Heart left ventricle (tissue), 13 donors: ENCODE measurements around the gene CSF2.

Experiments
- CTCF ChIP-seq, 12 donors: fragments of 200-600 bp; sonication (generic) in 4 of 12; IDR thresholded peaks; one replicate each; pipeline versions ENCODE4 v1.5.0 to v1.8.0; 2018 to 2022; ENCODE audit warnings: antibody characterized with exemption in 12 of 12, mild to moderate bottlenecking in 5 of 12
- POLR2A ChIP-seq, 2 donors: fragments of 450-650 bp; IDR thresholded peaks; one replicate each; pipeline ENCODE4 v1.6.1; 2017; ENCODE audit warnings: antibody characterized with exemption in 2 of 2, mild to moderate bottlenecking in 2 of 2, moderate library complexity in 2 of 2
- donor health status: ischemic (EF 13 %, LVEDD 7.1; RV severe dilation, severe dysfunction).
- donor health status: DM: no; HTN: yes; CAD: no.
- donor health status: DM: no; HTN: no; CAD: no.
- donor health status: ischemic (EF 25% LVEDD 6.9; RV normal size, moderate dysfunction).
- donor health status: ischemic (EF 25% LVEDD 5.7; RV mildly dilated, moderate dysfunction).
- donor health status: ischemic (EF 35%, LVEDD 5.7; RV mildly dilated, moderate dysfunction).
- donor health status: nonischemic (EF 11% LVEDD 7.7; RV severe dilation, severe dysfunction).
- donor health status: DM: yes; HTN: yes; CAD: no.
- donor health status: PGD.
- donor health status: ischemic (EF 29% LVEDD 5.4; RV normal size, mild dysfunction).
- donor health status: nonischemic (EF 23%, LVEDD 6.1; RV moderate dilation, normal function).

GRCh38 chr5:132060501-132061161 lies 13.0 kb upstream of the CSF2 start, which contains the start of gene IL3:
- no peak for TF ChIP-seq CTCF (IDR thresholded peaks at IDR 0.05)
- no peak for TF ChIP-seq POLR2A (IDR thresholded peaks at IDR 0.05)
